IMR-90 (cell line): ENCODE results near the gene TMEM52. TPM values are rescaled to one million over a fixed set of nuclear protein-coding genes. Genes with fewer than 3 reads are reported as not detected.

Experiments
- ATAC-seq: fragments of 200-7000 bp; cut with Tn5 transposase; 2 replicates; pipeline ENCODE4 v1.9.1; 2020; ENCODE audit warnings: low read depth, mild to moderate bottlenecking, moderate library complexity
- BruUV-seq: library from RNA; stranded (reverse); fragments of 400-500 nt; replicated peaks from 2 replicates; lab custom pipeline; 2021; lab: Mats Ljungman, UMichigan
- CTCF ChIA-PET: fragments of 300-600 bp; formaldehyde crosslinking; extraction: SDS; loops from one replicate; lab custom pipeline; 2021; ENCODE audit warnings: antibody characterized with exemption; lab: Yijun Ruan, JAX
- POLR2A ChIA-PET: fragments of 300-600 bp; sonication (Branson Sonifier 250); formaldehyde crosslinking; loops from one replicate; lab custom pipeline; 2022; ENCODE audit warnings: antibody characterized with exemption; ENCODE audit not compliant: unreplicated experiment; lab: Charles Lee
- DNase-seq: peaks from one replicate; pipeline ENCODE4 v3.0.0; 2013
- H2AFZ ChIP-seq: replicated peaks from 2 replicates; pipeline ENCODE3; 2013; ENCODE audit warnings: low read length, mild to moderate bottlenecking; ENCODE audit not compliant: poor library complexity
- H2AK5ac ChIP-seq: 2 replicates; pipeline ENCODE4 v1.6.1; 2013; ENCODE audit warnings: low read depth, low read length, inconsistent platforms
- H2AK9ac ChIP-seq: replicated peaks from 2 replicates; pipeline ENCODE3; 2013; ENCODE audit warnings: mild to moderate bottlenecking, low read depth, low read length, moderate library complexity; ENCODE audit not compliant: poor library complexity
- H2BK120ac ChIP-seq: 2 replicates; pipeline ENCODE4 v1.6.1; 2013; ENCODE audit warnings: low read depth, low read length, inconsistent platforms
- H2BK15ac ChIP-seq: 3 replicates; pipeline ENCODE4 v1.6.1; 2013; ENCODE audit warnings: low read depth, low read length, inconsistent platforms
- H2BK20ac ChIP-seq: 2 replicates; pipeline ENCODE4 v1.6.1; 2013; ENCODE audit warnings: low read depth, mild to moderate bottlenecking, inconsistent platforms, low read length, moderate library complexity
- H2BK5ac ChIP-seq: 2 replicates; pipeline ENCODE4 v1.6.1; 2013; ENCODE audit warnings: mild to moderate bottlenecking, low read depth, low read length, inconsistent platforms; ENCODE audit not compliant: poor library complexity, severe bottlenecking
- H3K14ac ChIP-seq: replicated peaks from 2 replicates; pipeline ENCODE4 v1.6.1; 2013; ENCODE audit warnings: low read depth, low read length, inconsistent platforms
- H3K18ac ChIP-seq: 2 replicates; pipeline ENCODE4 v1.6.1; 2013; ENCODE audit warnings: low read depth, low read length, control low read depth
- H3K23ac ChIP-seq: 2 replicates; pipeline ENCODE4 v1.6.1; 2013; ENCODE audit warnings: low read depth, low read length, inconsistent platforms
- H3K27ac ChIP-seq: 2 replicates; pipeline ENCODE4 v1.5.1; 2013; ENCODE audit warnings: mild to moderate bottlenecking, control low read depth, low read length; ENCODE audit not compliant: insufficient read depth
- H3K27me3 ChIP-seq: 2 replicates; pipeline ENCODE4 v1.6.1; 2013; ENCODE audit warnings: low read length; ENCODE audit not compliant: control insufficient read depth, insufficient read depth
- H3K36me3 ChIP-seq: 2 replicates; pipeline ENCODE4 v1.6.1; 2013; ENCODE audit warnings: low read length, mixed read lengths; ENCODE audit not compliant: control insufficient read depth, insufficient read depth
- H3K4ac ChIP-seq: 2 replicates; pipeline ENCODE4 v1.6.1; 2013; ENCODE audit warnings: low read depth, low read length, inconsistent platforms
- H3K4me1 ChIP-seq: 2 replicates; pipeline ENCODE4 v1.6.1; 2013; ENCODE audit warnings: low read length, mixed read lengths; ENCODE audit not compliant: control insufficient read depth, insufficient read depth
- H3K4me2 ChIP-seq: 2 replicates; pipeline ENCODE4 v1.6.1; 2013; ENCODE audit warnings: low read depth, mild to moderate bottlenecking, control low read depth, low read length, moderate library complexity
- H3K4me3 ChIP-seq: 2 replicates; pipeline ENCODE4 v1.5.1; 2013; ENCODE audit warnings: low read depth, mild to moderate bottlenecking, control low read depth, low read length, moderate library complexity; ENCODE audit not compliant: insufficient read depth
- H3K56ac ChIP-seq: 2 replicates; pipeline ENCODE4 v1.6.1; 2013; ENCODE audit warnings: low read length, inconsistent platforms; ENCODE audit not compliant: insufficient read depth; ENCODE audit errors: extremely low read depth
- H3K79me1 ChIP-seq, 2 experiments: 2 replicates each; pipeline ENCODE4 v1.6.1; 2013; ENCODE audit warnings: low read length in 2 of 2, inconsistent platforms in 1 of 2, low read depth in 1 of 2
- H3K9ac ChIP-seq: 2 replicates; pipeline ENCODE4 v1.6.1; 2013; ENCODE audit warnings: low read depth, low read length, control low read depth
- H3K9me1 ChIP-seq: 2 replicates; pipeline ENCODE4 v1.6.1; 2013; ENCODE audit warnings: low read length, inconsistent platforms; ENCODE audit not compliant: insufficient read depth
- H3K9me3 ChIP-seq: 2 replicates; pipeline ENCODE4 v1.6.1; 2013; ENCODE audit warnings: low read length; ENCODE audit not compliant: control insufficient read depth, insufficient read depth
- H4K20me1 ChIP-seq: 2 replicates; pipeline ENCODE4 v1.6.1; 2013; ENCODE audit warnings: low read length, inconsistent platforms; ENCODE audit not compliant: insufficient read depth
- H4K5ac ChIP-seq: 2 replicates; pipeline ENCODE4 v1.6.1; 2013; ENCODE audit warnings: mild to moderate bottlenecking, low read depth, low read length, control low read depth
- H4K8ac ChIP-seq, 2 experiments: 2 replicates each; pipeline ENCODE4 v1.6.1; 2013; ENCODE audit warnings: low read depth in 2 of 2, low read length in 2 of 2, control low read depth in 1 of 2, inconsistent platforms in 1 of 2
- H4K91ac ChIP-seq: 2 replicates; pipeline ENCODE4 v1.6.1; 2013; ENCODE audit warnings: low read depth, low read length, inconsistent platforms; ENCODE audit not compliant: insufficient read depth
- BHLHE40 ChIP-seq: fragments of 150-350 bp; IDR thresholded peaks from 2 replicates; pipeline ENCODE4 v1.6.1; 2016; ENCODE audit warnings: mild to moderate bottlenecking, low read depth, low read length
- CEBPB ChIP-seq: IDR thresholded peaks from 2 replicates; pipeline ENCODE4 v1.6.1; 2012; ENCODE audit warnings: low read depth, low read length, improper control_type of control experiment
- CHD1 ChIP-seq: IDR thresholded peaks from 2 replicates; pipeline ENCODE4 v1.6.1; 2012; ENCODE audit warnings: low read depth, low read length, improper control_type of control experiment
- ELK1 ChIP-seq: fragments of 150-350 bp; IDR thresholded peaks from 2 replicates; pipeline ENCODE4 v1.6.1; 2016; ENCODE audit warnings: low read depth, mild to moderate bottlenecking, low read length, moderate library complexity, borderline replicate concordance
- FOS ChIP-seq: fragments of 150-350 bp; IDR thresholded peaks from 2 replicates; pipeline ENCODE4 v1.6.1; 2016; ENCODE audit warnings: low read depth, low read length
- MAFK ChIP-seq: IDR thresholded peaks from 2 replicates; pipeline ENCODE4 v1.6.1; 2012; ENCODE audit warnings: low read depth, low read length, improper control_type of control experiment
- MAZ ChIP-seq: IDR thresholded peaks from 2 replicates; pipeline ENCODE4 v1.6.1; 2012; ENCODE audit warnings: low read depth, mild to moderate bottlenecking, low read length, improper control_type of control experiment, moderate library complexity, borderline replicate concordance
- MXI1 ChIP-seq: IDR thresholded peaks from 2 replicates; pipeline ENCODE4 v1.6.1; 2012; ENCODE audit warnings: low read depth, mild to moderate bottlenecking, low read length, moderate library complexity, borderline replicate concordance
- NFE2L2 ChIP-seq: fragments of 150-350 bp; IDR thresholded peaks from 2 replicates; pipeline ENCODE4 v1.6.1; 2016; ENCODE audit warnings: low read depth, mild to moderate bottlenecking, low read length
- POLR2A ChIP-seq: IDR thresholded peaks from 2 replicates; pipeline ENCODE4 v1.6.1; 2012; ENCODE audit warnings: mild to moderate bottlenecking, low read depth, low read length
- RAD21 ChIP-seq: IDR thresholded peaks from 2 replicates; pipeline ENCODE4 v1.6.1; 2012; ENCODE audit warnings: low read length, improper control_type of control experiment
- RCOR1 ChIP-seq: IDR thresholded peaks from 2 replicates; pipeline ENCODE4 v1.6.1; 2012; ENCODE audit warnings: mild to moderate bottlenecking, low read length, improper control_type of control experiment; ENCODE audit not compliant: insufficient replicate concordance
- RFX5 ChIP-seq: IDR thresholded peaks from 2 replicates; pipeline ENCODE4 v1.8.0; 2012; ENCODE audit warnings: low read depth, mild to moderate bottlenecking, low read length, moderate library complexity
- SMC3 ChIP-seq: fragments of 150-350 bp; IDR thresholded peaks from 2 replicates; pipeline ENCODE4 v1.6.1; 2016; ENCODE audit warnings: low read depth, mild to moderate bottlenecking, antibody characterized with exemption, low read length, moderate library complexity
- WGBS, 2 experiments: methylation state at CpG; one replicate each; pipeline versions ENCODE4 v1.1.5 to v1.1.7; 2013; ENCODE audit warnings: missing lambda C conversion rate in 2 of 2; ENCODE audit not compliant: insufficient read length in 1 of 2; ENCODE audit errors: extremely low coverage in 2 of 2; 5-methylcytosine and 5-hydroxymethylcytosine counted together
- dilution Hi-C: fragments of 300-500 bp; cut with HindIII; formaldehyde crosslinking; loops from one replicate; pipeline ENCODE4 v1.14.3; 2018; ENCODE audit warnings: low sequenced_read_pairs; ENCODE audit not compliant: unreplicated experiment
- in situ Hi-C: fragments of 300-500 bp; cut with MboI; formaldehyde crosslinking; loops from 3 replicates; pipeline ENCODE4 v1.14.3; 2019; ENCODE audit warnings: low sequenced_read_pairs, inconsistent platforms, mixed read lengths
- intact Hi-C: fragments of 100-400 bp; cut with micrococcal nuclease; formaldehyde crosslinking; loops from 2 replicates; pipeline ENCODE4 v1.10.0; 2022
- polyA plus RNA-seq, 3 experiments: library from polyadenylated mRNA; depleted of rRNA; stranded (reverse); fragments of >200 nt; gene quantifications; 2 replicates each; pipeline ENCODE4 v1.2.3, GENCODE V29; 2012; ENCODE audit warnings: low replicate concordance in 1 of 3
- total RNA-seq: library from RNA; depleted of rRNA; stranded (reverse); fragments of >200 nt; gene quantifications from 2 replicates; pipeline ENCODE4 v1.2.3, GENCODE V29; 2012
- TF ChIP-seq, protein P1 (sequence below): fragments of 150-350 bp; IDR thresholded peaks from 2 replicates; pipeline ENCODE4 v1.6.1; 2017; ENCODE audit warnings: mild to moderate bottlenecking, antibody characterized with exemption, low read length, low read depth
- TF ChIP-seq, protein P2 (sequence below): conservative IDR thresholded peaks from 2 replicates; pipeline ENCODE4 v1.5.1; 2012; ENCODE audit warnings: mild to moderate bottlenecking, low read depth, low read length, improper control_type of control experiment

Gene TMEM52
- total and polyA plus RNA-seq, 2 of the 4 experiments (the other 2 are of a cell fraction): 0.54 to 1.3 TPM

GRCh38 chr1:1967879-1968278 is 48.8 kb upstream of the TMEM52 start:
- no TSS peak for BruUV-seq
- Histone ChIP-seq H2BK15ac (no peak overlapping the region), H3K9me3 (peaks cover 1% of the 10 kb centered on the region; the same call in 1 of the 2 replicates), H3K4me3 (no peak overlapping the region), H3K23ac (no peak overlapping the region), H2BK20ac (no peak overlapping the region), H3K18ac (no peak overlapping the region), H2AK5ac (no peak overlapping the region), H2BK5ac (no peak overlapping the region), H2BK120ac (no peak overlapping the region), H3K27me3 (peaks cover 22% of the 10 kb centered on the region), H4K8ac (no peak overlapping the region), H3K36me3 (no peaks in the 10 kb centered on the region), H4K20me1 (0 out of 2 replicates have a peak, but pooled peaks cover 6% of the 10 kb centered on the region), H2AK9ac (no peak overlapping the region), H3K79me1 (no peaks in the 10 kb centered on the region), H4K91ac (no peak overlapping the region), H3K27ac (no peak overlapping the region), H4K5ac (no peak overlapping the region), H3K14ac (no peak overlapping the region), H3K9me1 (no peaks in the 10 kb centered on the region), H3K4ac (no peak overlapping the region), H3K9ac (no peak overlapping the region), H3K4me2 (no peak overlapping the region), H3K56ac (no peak overlapping the region), H2AFZ (no peak overlapping the region), H3K4me1 (no peaks in the 10 kb centered on the region)
- TF ChIP-seq POLR2A (no peak), RCOR1 (no peak), SMC3 (no peak), ELK1 (no peak), RFX5 (no peak), NFE2L2 (no peak), CEBPB (no peak), CHD1 (no peak), MXI1 (no peak), BHLHE40 (no peak), MAZ (no peak), MAFK (no peak), FOS (no peak), RAD21 (no peak)
- TF ChIP-seq, protein P1, sequence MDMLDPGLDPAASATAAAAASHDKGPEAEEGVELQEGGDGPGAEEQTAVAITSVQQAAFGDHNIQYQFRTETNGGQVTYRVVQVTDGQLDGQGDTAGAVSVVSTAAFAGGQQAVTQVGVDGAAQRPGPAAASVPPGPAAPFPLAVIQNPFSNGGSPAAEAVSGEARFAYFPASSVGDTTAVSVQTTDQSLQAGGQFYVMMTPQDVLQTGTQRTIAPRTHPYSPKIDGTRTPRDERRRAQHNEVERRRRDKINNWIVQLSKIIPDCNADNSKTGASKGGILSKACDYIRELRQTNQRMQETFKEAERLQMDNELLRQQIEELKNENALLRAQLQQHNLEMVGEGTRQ: no peak
- TF ChIP-seq, protein P2, sequence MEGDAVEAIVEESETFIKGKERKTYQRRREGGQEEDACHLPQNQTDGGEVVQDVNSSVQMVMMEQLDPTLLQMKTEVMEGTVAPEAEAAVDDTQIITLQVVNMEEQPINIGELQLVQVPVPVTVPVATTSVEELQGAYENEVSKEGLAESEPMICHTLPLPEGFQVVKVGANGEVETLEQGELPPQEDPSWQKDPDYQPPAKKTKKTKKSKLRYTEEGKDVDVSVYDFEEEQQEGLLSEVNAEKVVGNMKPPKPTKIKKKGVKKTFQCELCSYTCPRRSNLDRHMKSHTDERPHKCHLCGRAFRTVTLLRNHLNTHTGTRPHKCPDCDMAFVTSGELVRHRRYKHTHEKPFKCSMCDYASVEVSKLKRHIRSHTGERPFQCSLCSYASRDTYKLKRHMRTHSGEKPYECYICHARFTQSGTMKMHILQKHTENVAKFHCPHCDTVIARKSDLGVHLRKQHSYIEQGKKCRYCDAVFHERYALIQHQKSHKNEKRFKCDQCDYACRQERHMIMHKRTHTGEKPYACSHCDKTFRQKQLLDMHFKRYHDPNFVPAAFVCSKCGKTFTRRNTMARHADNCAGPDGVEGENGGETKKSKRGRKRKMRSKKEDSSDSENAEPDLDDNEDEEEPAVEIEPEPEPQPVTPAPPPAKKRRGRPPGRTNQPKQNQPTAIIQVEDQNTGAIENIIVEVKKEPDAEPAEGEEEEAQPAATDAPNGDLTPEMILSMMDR: no peak
- in situ Hi-C loops (loop anchor here (10.0 to 25.0 kb wide), 2 partner anchors 187 to 394 kb away; no protein-coding TSS in a partner anchor), intact Hi-C loops (no loop called here), dilution Hi-C loops (no loop called here)
- ChIA-PET POLR2A (no interaction called here), CTCF (no interaction called here)
- WGBS, 2 experiments: 78 to 100% methylated on average over 2 of the region's 3 CpGs
- DNase-seq (no peak), ATAC-seq (no peak)
